ENCODE results near the gene IBTK. TPM values are rescaled to one million over a fixed set of nuclear protein-coding genes. Genes with fewer than 3 reads are reported as not detected.
"Not testable (repeated sequence)": the region's sequence is repeated elsewhere in the genome, so short reads cannot be mapped to it uniquely, and the experiment has no call there.

Gene IBTK
- total RNA-seq, 1 donor from 2014 or later, result 34.8 TPM

GRCh38 chr6:82263916-82264315 is 16.4 kb upstream of the IBTK start:
- no peak for DNase-seq (ENCODE audit: low spot score, unreplicated experiment)
- no peaks in the 10 kb centered on the region for H3K36me3 Mint-ChIP-seq (ENCODE audit: insufficient read depth)
- no peak overlapping the region for H3K27ac Mint-ChIP-seq
- H3K4me3 Mint-ChIP-seq (ENCODE audit: low read depth), result no peak overlapping the region
- TF ChIP-seq CTCF (IDR thresholded peaks at IDR 0.05; ENCODE audit: unreplicated experiment), result no peak
- H3K9me3 Mint-ChIP-seq (ENCODE audit: low read depth), result no peaks in the 10 kb centered on the region
- H3K27me3 Mint-ChIP-seq, result no peaks in the 10 kb centered on the region
- H3K4me1 Mint-ChIP-seq (ENCODE audit: low read depth), result peaks cover 3% of the 10 kb centered on the region

GRCh38 chr6:82260997-82261732 is 13.6 kb upstream of the IBTK start:
- no peak for DNase-seq (ENCODE audit: low spot score, unreplicated experiment)
- Mint-ChIP-seq H3K36me3 (ENCODE audit: insufficient read depth) (no peaks in the 10 kb centered on the region), H3K27ac (no peak overlapping the region), H3K4me1 (ENCODE audit: low read depth) (peaks cover 11% of the 10 kb centered on the region), H3K27me3 (no peaks in the 10 kb centered on the region), H3K4me3 (ENCODE audit: low read depth) (no peak overlapping the region), H3K9me3 (ENCODE audit: low read depth) (no peaks in the 10 kb centered on the region)
- no peak for TF ChIP-seq CTCF (IDR thresholded peaks at IDR 0.05; ENCODE audit: unreplicated experiment)

DNA sequence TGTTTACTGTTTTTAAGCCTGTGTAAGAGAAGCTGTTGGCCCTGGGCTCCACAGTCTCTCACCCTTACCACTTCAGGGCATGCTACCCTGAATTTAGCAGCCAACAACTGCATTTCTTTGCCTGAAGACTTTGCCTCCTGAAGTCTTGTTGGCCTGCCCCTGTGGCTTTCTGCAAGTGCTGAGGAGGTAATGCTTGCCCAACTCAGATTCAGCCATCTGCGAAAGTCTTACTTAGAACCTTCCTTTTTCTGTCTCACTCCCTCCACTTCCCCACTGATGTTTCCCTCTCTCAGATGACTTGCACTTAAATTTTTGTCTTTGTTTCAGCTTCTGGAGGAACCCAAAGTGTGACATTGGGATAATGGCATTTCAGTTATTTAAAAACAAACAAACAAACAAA is 11.8 kb upstream of the IBTK start:
- no peak overlapping the region for H3K27ac Mint-ChIP-seq
- H3K36me3 Mint-ChIP-seq (ENCODE audit: insufficient read depth), result no peaks in the 10 kb centered on the region
- H3K9me3 Mint-ChIP-seq (ENCODE audit: low read depth), result no peaks in the 10 kb centered on the region
- no peaks in the 10 kb centered on the region for H3K27me3 Mint-ChIP-seq
- DNase-seq (ENCODE audit: low spot score, unreplicated experiment), result no peak
- TF ChIP-seq CTCF (IDR thresholded peaks at IDR 0.05; ENCODE audit: unreplicated experiment), result no peak
- no peak overlapping the region for H3K4me3 Mint-ChIP-seq (ENCODE audit: low read depth)
- H3K4me1 Mint-ChIP-seq (ENCODE audit: low read depth), result peaks cover 11% of the 10 kb centered on the region

- H3K27me3 Mint-ChIP-seq, result no peaks in the 10 kb centered on the region
- peak; percentile 24 for TF ChIP-seq CTCF (IDR thresholded peaks at IDR 0.05; ENCODE audit: unreplicated experiment)
- peaks cover 11% of the 10 kb centered on the region for H3K4me1 Mint-ChIP-seq (ENCODE audit: low read depth)
- no peaks in the 10 kb centered on the region for H3K9me3 Mint-ChIP-seq (ENCODE audit: low read depth)
- H3K4me3 Mint-ChIP-seq (ENCODE audit: low read depth), result no peak overlapping the region
- DNase-seq (ENCODE audit: low spot score, unreplicated experiment), result no peak
- H3K36me3 Mint-ChIP-seq (ENCODE audit: insufficient read depth), result no peaks in the 10 kb centered on the region
- H3K27ac Mint-ChIP-seq, result no peak overlapping the region
These were observed 9.7 kb upstream of the IBTK start for GRCh38 chr6:82257088-82257774.

DNA sequence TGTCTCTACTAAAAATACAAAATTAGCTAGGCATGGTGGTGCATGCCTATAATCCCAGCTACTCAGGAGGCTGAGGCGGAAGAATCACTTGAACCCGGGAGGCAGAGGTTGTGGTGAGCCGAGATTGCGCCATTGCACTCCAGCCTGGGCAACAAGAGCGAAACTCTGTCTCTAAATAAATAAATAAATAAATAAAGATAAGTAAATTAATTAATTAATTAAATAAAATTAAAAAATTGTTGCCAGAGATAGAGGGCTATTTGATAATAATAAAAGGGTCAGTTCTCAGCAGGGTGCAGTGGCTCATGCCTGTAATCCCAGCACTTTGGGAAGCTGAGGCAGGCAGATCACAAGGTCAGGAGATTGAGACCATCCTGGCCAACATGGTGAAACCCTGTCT is 7.2 kb upstream of the IBTK start:
- not testable (repeated sequence) for H3K4me1 Mint-ChIP-seq (ENCODE audit: low read depth); H3K4me3 Mint-ChIP-seq (ENCODE audit: low read depth); H3K27ac Mint-ChIP-seq; H3K36me3 Mint-ChIP-seq (ENCODE audit: insufficient read depth); H3K27me3 Mint-ChIP-seq; DNase-seq (ENCODE audit: low spot score, unreplicated experiment); H3K9me3 Mint-ChIP-seq (ENCODE audit: low read depth)

DNA sequence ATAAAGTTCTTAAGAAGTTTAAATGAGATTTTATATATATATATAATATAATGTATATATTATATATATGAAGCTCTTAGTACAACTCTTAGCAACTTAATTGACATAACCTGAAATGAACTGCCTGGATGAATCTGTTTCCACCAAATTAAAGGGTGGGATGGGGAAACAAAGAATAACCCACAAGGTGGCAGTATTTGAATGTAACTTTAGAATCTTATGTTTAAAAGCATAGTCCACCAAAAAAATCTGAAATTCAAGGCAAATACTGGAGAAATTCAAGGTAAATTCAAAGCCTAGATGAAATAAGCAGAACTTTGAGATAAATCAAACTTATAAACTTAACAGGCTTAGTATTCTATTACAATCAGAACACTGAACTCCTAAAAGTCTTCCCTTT is 4.4 kb upstream of the IBTK start:
- Mint-ChIP-seq H3K27me3 (no peaks in the 10 kb centered on the region), H3K9me3 (ENCODE audit: low read depth) (no peaks in the 10 kb centered on the region), H3K4me1 (ENCODE audit: low read depth) (peaks cover 8% of the 10 kb centered on the region), H3K27ac (no peak overlapping the region), H3K4me3 (ENCODE audit: low read depth) (no peak overlapping the region), H3K36me3 (ENCODE audit: insufficient read depth) (no peaks in the 10 kb centered on the region)
- no peak for DNase-seq (ENCODE audit: low spot score, unreplicated experiment)
- peak; percentile 68 for TF ChIP-seq CTCF (IDR thresholded peaks at IDR 0.05; ENCODE audit: unreplicated experiment)

Measured in progenitor cell of endocrine pancreas (in vitro differentiated cells).